Inferior parietal cortex (tissue), 1 donor: ENCODE results near the gene KRT9.
"Not testable (repeated sequence)": the region's sequence is repeated elsewhere in the genome, so short reads cannot be mapped to it uniquely, and the experiment has no call there.

Experiments used
- DNase-seq: peaks from one replicate; pipeline ENCODE4 v3.0.0-alpha.2; 2016; ENCODE audit errors: extremely low spot score

The KRT9 gene

DNA sequence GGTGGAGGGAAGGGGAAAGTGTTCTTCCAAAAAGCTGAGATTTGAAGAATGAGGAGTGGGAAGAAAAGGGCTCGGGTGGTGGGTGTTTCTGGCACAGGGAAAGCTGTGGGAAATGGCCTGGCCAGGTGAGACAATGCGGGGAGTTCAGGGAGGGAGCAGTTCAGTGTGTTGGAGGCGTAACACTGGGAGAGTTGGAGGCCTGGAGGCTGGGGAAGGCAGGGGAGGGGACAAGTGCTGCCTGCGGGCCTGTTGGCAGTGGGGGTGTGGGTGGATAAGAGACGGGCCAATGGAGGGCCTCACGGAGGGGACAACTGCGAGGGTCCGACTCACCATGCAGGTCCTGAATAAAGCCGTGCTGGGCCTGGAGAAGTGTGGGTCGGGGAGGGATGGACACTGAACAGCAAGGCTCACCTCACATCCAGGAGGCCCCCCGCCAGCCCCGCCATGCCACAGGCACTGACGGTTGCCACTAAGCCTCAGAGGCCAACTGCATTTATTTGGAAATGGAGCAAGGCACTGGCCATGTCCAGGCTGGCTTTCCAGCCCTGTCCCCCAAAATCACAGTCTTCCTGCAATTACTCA lies 25.9 kb downstream of the KRT9 start:
- no peak for DNase-seq

DNA sequence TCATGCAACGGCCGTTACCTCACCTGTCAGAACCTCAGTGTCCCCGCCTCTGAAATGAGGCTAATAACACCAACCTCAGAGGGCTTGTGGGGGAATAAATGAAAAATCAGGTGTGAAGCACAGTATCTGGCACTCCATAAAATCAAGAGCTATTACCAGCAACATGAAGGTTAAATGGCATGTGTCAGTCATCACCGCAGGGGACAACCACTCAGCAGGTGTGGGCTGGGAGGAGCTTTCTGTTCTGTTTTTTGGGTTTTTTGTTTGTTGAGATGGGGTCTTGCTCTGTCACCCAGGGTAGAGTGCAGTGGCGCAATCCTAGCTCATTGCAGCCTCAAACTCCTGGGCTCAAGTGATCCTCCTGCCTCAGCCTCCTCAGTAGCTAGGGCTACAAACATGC lies 26.9 kb downstream of the KRT9 start:
- no peak for DNase-seq

GRCh38 chr17:41544491-41544892 lies 27.4 kb downstream of the KRT9 start:
- DNase-seq = no peak

DNA sequence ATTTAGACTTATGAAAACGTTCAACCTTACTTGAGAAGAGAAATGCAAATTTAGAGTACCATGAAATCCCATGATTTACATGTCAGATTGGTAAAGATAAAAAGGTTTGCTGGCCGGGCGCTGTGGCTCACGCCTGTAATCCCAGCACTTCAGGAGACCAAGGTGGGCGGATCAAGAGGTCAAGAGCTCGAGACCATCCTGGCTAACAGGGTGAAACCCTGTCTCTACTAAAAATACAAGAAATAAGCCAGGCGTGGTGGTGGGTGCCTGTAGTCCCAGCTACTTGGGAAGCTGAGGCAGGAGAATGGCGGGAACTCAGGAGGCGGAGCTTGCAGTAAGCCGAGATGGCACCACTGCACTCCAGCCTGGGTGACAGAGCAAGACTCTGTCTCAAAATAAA lies 29.1 kb downstream of the KRT9 start:
- DNase-seq = not testable (repeated sequence)

GRCh38 chr17:41542357-41542756 lies 29.5 kb downstream of the KRT9 start:
- no peak for DNase-seq

- no peak for DNase-seq
These were observed 30.8 kb downstream of the KRT9 start for GRCh38 chr17:41540921-41541625.

GRCh38 chr17:41539979-41540701 lies 31.7 kb downstream of the KRT9 start:
- DNase-seq = no peak

- no peak for DNase-seq
These were observed 32.8 kb downstream of the KRT9 start for GRCh38 chr17:41539071-41539492.

DNA sequence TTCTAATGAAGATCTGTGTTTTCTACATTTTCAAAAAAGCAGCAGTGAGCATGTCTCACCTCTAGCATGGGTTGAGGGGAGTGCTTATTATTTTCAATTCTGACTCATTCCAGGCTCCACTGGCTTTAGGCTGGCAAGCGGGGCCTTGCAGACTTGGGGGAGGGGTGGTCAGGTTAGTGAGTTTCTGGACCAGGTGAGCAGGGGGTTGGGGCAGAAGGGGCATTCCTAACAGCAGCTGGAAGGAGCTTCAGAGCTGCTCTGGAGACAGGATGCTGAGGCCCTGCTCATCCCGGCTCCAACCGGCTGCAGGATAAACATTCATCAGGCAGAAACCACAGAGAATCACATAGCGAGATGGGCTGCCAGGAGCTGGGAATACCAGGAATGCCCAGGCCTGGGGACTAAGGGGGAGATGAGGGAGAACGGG lies 33.3 kb downstream of the KRT9 start:
- DNase-seq = no peak

GRCh38 chr17:41537990-41538389 lies 33.9 kb downstream of the KRT9 start:
- no peak for DNase-seq

- no peak for DNase-seq
These were observed 34.3 kb downstream of the KRT9 start for GRCh38 chr17:41537614-41537954.

- DNase-seq = no peak
These were observed 34.9 kb downstream of the KRT9 start for GRCh38 chr17:41536741-41537613.

DNA sequence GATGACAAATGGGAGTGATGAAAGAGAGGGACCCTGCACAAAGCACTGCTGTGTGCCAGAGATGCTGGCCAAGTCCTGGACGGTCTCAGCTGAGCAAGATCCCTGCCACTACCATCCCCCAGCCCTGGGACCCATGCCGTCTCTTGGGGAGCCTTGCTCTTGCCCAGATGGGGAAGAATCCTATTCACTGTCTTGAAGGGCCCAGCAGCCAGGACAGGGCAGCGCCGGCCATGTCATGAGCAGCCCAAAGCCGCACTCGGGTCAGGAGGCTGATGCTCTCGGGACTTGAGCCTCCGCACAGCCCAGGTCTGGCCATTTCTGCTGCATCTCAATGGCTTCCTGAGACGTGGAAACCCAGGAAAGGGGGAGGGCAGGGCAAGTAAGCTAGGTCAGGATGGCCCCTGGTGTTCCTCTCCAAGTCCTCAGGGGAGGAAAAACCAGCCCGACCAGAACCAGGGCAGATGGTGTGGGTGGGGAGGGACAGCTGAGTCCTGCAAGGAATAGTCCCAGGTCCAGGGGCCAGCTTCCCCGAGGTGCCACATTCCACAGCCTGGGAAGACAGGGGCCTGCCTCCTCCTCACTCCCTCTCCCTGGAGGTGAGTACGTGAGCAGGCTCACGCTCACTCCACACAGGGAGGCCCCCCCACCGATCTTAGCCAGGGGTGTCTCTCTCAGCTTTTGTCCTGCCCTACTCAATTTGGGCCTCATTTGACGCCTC lies 35.9 kb downstream of the KRT9 start:
- DNase-seq = no peak

DNA sequence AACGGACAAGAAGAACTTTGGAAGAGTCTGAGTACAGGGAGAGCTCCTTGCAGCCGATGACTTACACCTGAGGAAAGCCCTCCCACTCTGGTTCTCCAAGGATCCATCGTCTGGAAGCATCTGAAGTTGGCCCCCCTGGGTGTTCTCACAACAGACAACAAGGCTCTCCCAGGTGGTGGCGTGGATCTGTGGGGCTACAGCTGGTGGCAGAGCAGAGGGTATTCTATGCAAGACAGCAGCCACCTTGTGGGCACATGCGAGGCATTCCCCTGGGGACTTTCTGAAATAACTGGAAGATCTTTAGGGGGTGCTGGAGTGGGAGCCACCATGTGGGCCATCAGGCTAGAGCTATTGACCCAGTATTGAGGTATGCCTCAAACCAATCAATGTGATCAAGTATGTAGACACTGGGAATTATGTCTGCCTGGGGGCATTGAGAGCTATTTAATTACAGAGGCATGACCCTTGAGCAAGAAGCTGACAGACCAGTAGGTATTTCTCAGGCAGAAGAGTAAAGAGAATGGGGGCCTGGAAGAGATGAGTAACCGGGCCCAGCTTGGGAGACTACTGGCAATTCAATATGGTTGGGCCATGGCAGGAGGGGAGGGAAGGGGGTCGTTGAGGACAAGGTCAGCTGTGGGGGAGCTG lies 36.8 kb downstream of the KRT9 start:
- DNase-seq = no peak

- DNase-seq = no peak
These were observed 38.2 kb downstream of the KRT9 start for GRCh38 chr17:41533613-41534012.

GRCh38 chr17:41532947-41533570 lies 38.8 kb downstream of the KRT9 start:
- no peak for DNase-seq

DNA sequence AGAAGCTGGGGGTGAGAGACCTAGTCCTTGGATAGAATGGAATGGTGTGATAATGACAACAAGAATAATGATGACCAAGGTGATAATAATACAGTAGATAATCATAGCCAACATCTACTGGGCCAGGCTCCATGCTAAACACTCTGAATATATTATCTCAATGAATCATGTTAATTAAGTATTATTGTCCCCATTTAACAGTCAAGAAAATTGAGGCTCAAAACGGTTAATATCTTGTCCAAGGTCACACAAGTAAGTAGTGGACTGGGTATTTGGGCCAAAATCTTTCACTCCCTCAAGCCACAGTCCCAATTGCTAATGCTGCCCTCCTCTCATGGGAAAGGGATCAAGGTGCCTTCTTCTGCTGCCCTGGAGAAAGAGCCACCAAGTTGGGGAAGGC lies 39.9 kb downstream of the KRT9 start:
- no peak for DNase-seq

GRCh38 chr17:41530062-41531048 lies 41.5 kb downstream of the KRT9 start:
- no peak for DNase-seq

GRCh38 chr17:41529491-41529915 lies 42.4 kb downstream of the KRT9 start:
- DNase-seq = no peak
